Smooth muscle cell (in vitro differentiated cells): ENCODE data around the gene LPAR1. TPM values are rescaled to one million over a fixed set of nuclear protein-coding genes. Genes with fewer than 3 reads are reported as not detected.
A peak's percentile ranks its signal among the peaks of the same experiment; 100 is the strongest.

ENCODE experiments used
- DNase-seq: peaks from one replicate; lab custom pipeline; 2025; ENCODE audit not compliant: unreplicated experiment; lab: John Stamatoyannopoulos, UW
- H2AFZ ChIP-seq: fragments of 200-600 bp; sonication (generic); 2 replicates; pipeline ENCODE4 v1.6.0; 2016; ENCODE audit warnings: antibody characterized with exemption, low read depth, mild to moderate bottlenecking
- H3F3A ChIP-seq: fragments of 200-600 bp; sonication (generic); 2 replicates; pipeline ENCODE4 v1.6.0; 2017; ENCODE audit warnings: antibody characterized with exemption, low read depth
- H3K27ac ChIP-seq: fragments of 200-600 bp; sonication (generic); 2 replicates; pipeline ENCODE4 v1.5.1; 2016; ENCODE audit warnings: low read depth, mild to moderate bottlenecking
- H3K27me3 ChIP-seq: fragments of 200-600 bp; sonication (generic); 2 replicates; pipeline ENCODE4 v1.6.1; 2016; ENCODE audit warnings: low read depth, mild to moderate bottlenecking
- H3K36me3 ChIP-seq: fragments of 200-600 bp; sonication (generic); 2 replicates; pipeline ENCODE4 v1.5.1; 2016; ENCODE audit warnings: low read depth
- H3K4me1 ChIP-seq: fragments of 200-600 bp; sonication (generic); 2 replicates; pipeline ENCODE4 v1.5.1; 2016; ENCODE audit warnings: low read depth
- H3K4me2 ChIP-seq: fragments of 200-600 bp; sonication (generic); 2 replicates; pipeline ENCODE4 v1.6.0; 2016; ENCODE audit warnings: mild to moderate bottlenecking
- H3K4me3 ChIP-seq: fragments of 200-600 bp; sonication (generic); 2 replicates; pipeline ENCODE4 v1.5.1; 2016; ENCODE audit warnings: mild to moderate bottlenecking
- H3K79me2 ChIP-seq: fragments of 200-600 bp; sonication (generic); 2 replicates; pipeline ENCODE4 v1.6.0; 2016; ENCODE audit warnings: low read depth, mild to moderate bottlenecking
- H3K9ac ChIP-seq: fragments of 200-600 bp; sonication (generic); 2 replicates; pipeline ENCODE4 v1.6.0; 2016; ENCODE audit warnings: low read depth
- H3K9me3 ChIP-seq: fragments of 200-600 bp; sonication (generic); replicated peaks from 2 replicates; pipeline ENCODE4 v1.5.1; 2016; ENCODE audit warnings: low read depth
- H4K20me1 ChIP-seq: fragments of 200-600 bp; sonication (generic); 2 replicates; pipeline ENCODE4 v1.6.0; 2016; ENCODE audit warnings: low read depth
- WGBS: methylation state at CpG from one replicate; pipeline ENCODE4 v1.1.7; 2016; ENCODE audit warnings: low lambda C conversion rate; 5-methylcytosine and 5-hydroxymethylcytosine counted together
- polyA plus RNA-seq: library from polyadenylated mRNA; unstranded; fragments of >200 nt; fragmentation: Nextera tagmentation; extraction: Ambion mirVana; gene quantifications from 2 replicates; pipeline ENCODE4 v1.2.1, GENCODE V29; 2016
- total RNA-seq: library from RNA; depleted of rRNA; stranded (reverse); fragments of >200 nt; gene quantifications from 2 replicates; pipeline ENCODE4 v1.2.3, GENCODE V29; 2014
- TF ChIP-seq, protein P1 (sequence below): fragments of 200-600 bp; sonication (generic); IDR thresholded peaks from 2 replicates; pipeline ENCODE4 v1.5.1; 2017; ENCODE audit warnings: borderline replicate concordance, mild to moderate bottlenecking, antibody characterized with exemption; ENCODE audit not compliant: insufficient read depth, poor library complexity, severe bottlenecking

LPAR1 gene, protein sequence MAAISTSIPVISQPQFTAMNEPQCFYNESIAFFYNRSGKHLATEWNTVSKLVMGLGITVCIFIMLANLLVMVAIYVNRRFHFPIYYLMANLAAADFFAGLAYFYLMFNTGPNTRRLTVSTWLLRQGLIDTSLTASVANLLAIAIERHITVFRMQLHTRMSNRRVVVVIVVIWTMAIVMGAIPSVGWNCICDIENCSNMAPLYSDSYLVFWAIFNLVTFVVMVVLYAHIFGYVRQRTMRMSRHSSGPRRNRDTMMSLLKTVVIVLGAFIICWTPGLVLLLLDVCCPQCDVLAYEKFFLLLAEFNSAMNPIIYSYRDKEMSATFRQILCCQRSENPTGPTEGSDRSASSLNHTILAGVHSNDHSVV
- 21.3 and 27.4 TPM in 2 replicates for total RNA-seq
- polyA plus RNA-seq, result 13.9 and 20.5 TPM in 2 replicates

GRCh38 chr9:111038331-111039230, at the start of gene LPAR1:
LPAR1 (minus strand) TSS chr9:111038470; CDS start chr9:110972117, 66,353 bp downstream.
- no peaks in the 10 kb centered on the region for H3K27me3 ChIP-seq
- peak within 1 kb of the TSS; percentile 94 for H2AFZ ChIP-seq
- H4K20me1 ChIP-seq, result peaks cover 25% of the 10 kb centered on the region
- DNase-seq, result no peak
- H3K27ac ChIP-seq, result peak within 1 kb of the TSS; percentile 28
- no peaks in the 10 kb centered on the region for H3K9me3 ChIP-seq
- H3K4me1 ChIP-seq, result peaks cover 36% of the 10 kb centered on the region
- peak within 1 kb of the TSS; percentile 65 for H3K9ac ChIP-seq
- no peaks in the 10 kb centered on the region for H3K36me3 ChIP-seq
- H3K4me3 ChIP-seq, result peak within 1 kb of the TSS; percentile 75
- WGBS, result 1% methylated on average over 36 of the region's 72 CpGs
- peaks cover 25% of the 10 kb centered on the region for H3K79me2 ChIP-seq
- peaks cover 13% of the 10 kb centered on the region for H3F3A ChIP-seq
- peak within 1 kb of the TSS; percentile 86 for H3K4me2 ChIP-seq
- TF ChIP-seq, protein P1, sequence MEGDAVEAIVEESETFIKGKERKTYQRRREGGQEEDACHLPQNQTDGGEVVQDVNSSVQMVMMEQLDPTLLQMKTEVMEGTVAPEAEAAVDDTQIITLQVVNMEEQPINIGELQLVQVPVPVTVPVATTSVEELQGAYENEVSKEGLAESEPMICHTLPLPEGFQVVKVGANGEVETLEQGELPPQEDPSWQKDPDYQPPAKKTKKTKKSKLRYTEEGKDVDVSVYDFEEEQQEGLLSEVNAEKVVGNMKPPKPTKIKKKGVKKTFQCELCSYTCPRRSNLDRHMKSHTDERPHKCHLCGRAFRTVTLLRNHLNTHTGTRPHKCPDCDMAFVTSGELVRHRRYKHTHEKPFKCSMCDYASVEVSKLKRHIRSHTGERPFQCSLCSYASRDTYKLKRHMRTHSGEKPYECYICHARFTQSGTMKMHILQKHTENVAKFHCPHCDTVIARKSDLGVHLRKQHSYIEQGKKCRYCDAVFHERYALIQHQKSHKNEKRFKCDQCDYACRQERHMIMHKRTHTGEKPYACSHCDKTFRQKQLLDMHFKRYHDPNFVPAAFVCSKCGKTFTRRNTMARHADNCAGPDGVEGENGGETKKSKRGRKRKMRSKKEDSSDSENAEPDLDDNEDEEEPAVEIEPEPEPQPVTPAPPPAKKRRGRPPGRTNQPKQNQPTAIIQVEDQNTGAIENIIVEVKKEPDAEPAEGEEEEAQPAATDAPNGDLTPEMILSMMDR, result no peak

DNA sequence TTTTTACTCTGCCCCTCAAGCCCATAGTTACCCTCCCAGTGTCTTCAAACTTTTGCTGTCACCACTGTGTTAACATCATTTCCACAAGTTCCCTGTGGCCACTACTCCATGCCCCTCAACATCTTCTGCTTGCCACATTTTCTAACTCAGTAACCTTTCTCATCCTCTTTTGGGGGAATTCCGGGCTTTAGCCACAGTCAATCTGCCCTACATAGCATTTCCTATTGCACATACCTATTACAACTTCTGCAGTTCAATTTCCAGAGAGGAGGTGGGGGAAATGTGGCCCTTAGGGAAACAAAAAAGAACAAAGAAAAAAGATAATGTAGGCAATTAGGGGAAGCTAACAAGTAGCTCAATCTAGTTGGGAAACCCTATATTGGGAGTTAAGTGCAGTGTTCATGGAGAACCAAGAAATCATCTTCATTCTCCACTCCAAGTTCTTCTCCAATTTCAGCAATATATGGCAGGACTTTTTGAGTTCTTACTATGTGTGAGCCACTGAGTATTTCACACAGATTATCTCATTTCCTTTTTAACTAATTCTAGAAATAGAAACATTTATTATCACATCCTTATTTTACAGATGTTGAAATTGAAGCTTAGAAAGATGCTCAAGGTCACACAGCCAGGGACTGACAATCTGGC, 40.2 kb upstream of the LPAR1 start:
- no peak overlapping the region for H3K4me3 ChIP-seq
- no peaks in the 10 kb centered on the region for H3F3A ChIP-seq
- H2AFZ ChIP-seq, result no peak overlapping the region
- no peaks in the 10 kb centered on the region for H3K4me1 ChIP-seq
- H3K27ac ChIP-seq, result no peak overlapping the region
- H3K36me3 ChIP-seq, result no peaks in the 10 kb centered on the region
- H3K4me2 ChIP-seq, result no peak overlapping the region
- H3K79me2 ChIP-seq, result no peaks in the 10 kb centered on the region
- 91% methylated on average over 1 of the region's 1 CpG for WGBS
- no peaks in the 10 kb centered on the region for H3K27me3 ChIP-seq
- no peaks in the 10 kb centered on the region for H4K20me1 ChIP-seq
- no peak overlapping the region for H3K9ac ChIP-seq
- DNase-seq, result no peak
- no peaks in the 10 kb centered on the region for H3K9me3 ChIP-seq
- TF ChIP-seq, protein P1, result no peak

DNA sequence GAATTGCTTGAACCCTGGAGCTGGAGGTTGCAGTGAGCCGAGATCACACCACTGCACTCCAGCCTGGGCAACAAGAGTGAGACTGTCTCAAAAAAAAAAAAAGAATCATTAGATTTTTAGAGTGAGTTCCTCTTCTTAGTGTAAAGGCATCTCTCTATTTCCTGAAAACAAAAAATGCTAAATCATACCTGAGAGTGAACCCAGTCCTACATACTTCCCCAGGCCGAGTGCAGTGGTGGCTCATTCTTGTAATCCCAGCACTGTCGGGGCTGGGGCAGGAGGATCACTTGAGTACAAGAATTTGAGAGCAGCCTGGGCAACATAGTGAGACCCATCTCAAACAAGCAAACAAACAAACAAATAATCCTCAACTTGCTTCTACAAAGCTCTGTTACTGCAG, 38.2 kb upstream of the LPAR1 start:
- H3K4me3 ChIP-seq, result no peak overlapping the region
- WGBS, result 91% methylated on average over 3 of the region's 3 CpGs
- no peak for DNase-seq
- no peak overlapping the region for H3K27ac ChIP-seq
- H3K27me3 ChIP-seq, result no peaks in the 10 kb centered on the region
- no peaks in the 10 kb centered on the region for H3K79me2 ChIP-seq
- no peaks in the 10 kb centered on the region for H3K36me3 ChIP-seq
- no peaks in the 10 kb centered on the region for H3K4me1 ChIP-seq
- no peaks in the 10 kb centered on the region for H4K20me1 ChIP-seq
- no peak overlapping the region for H2AFZ ChIP-seq
- TF ChIP-seq, protein P1, result no peak
- no peak overlapping the region for H3K4me2 ChIP-seq
- no peaks in the 10 kb centered on the region for H3K9me3 ChIP-seq
- no peaks in the 10 kb centered on the region for H3F3A ChIP-seq
- no peak overlapping the region for H3K9ac ChIP-seq
